B cell (primary cell): ENCODE results near the gene RAD51.

Experiments
- CTCF ChIP-seq: fragments of 200-600 bp; IDR thresholded peaks from one replicate; pipeline ENCODE4 v1.8.0; 2022; ENCODE audit warnings: antibody characterized with exemption, mild to moderate bottlenecking
- EZH2 ChIP-seq: IDR thresholded peaks from 2 replicates; pipeline ENCODE4 v1.6.1; 2012; ENCODE audit warnings: borderline replicate concordance, low read depth, mild to moderate bottlenecking, moderate library complexity, low read length; ENCODE audit not compliant: insufficient read depth, poor library complexity, severe bottlenecking

- TF ChIP-seq CTCF (no peak), EZH2 (no peak)
These were observed 49.2 kb downstream of the RAD51 start for GRCh38 chr15:40743921-40744814.
